ENCODE data around the gene PNKD.

Gene PNKD

GRCh38 chr2:218386505-218387368 lies 116.4 kb downstream of the PNKD start:
- no peak overlapping the region for H3K4me3 Mint-ChIP-seq
- no peak overlapping the region for H3K27ac Mint-ChIP-seq
- H3K9me3 Mint-ChIP-seq (ENCODE audit: low read depth), result no peaks in the 10 kb centered on the region
- no peaks in the 10 kb centered on the region for H3K36me3 Mint-ChIP-seq
- H3K27me3 Mint-ChIP-seq, result no peaks in the 10 kb centered on the region
- H3K4me1 Mint-ChIP-seq (ENCODE audit: low read depth), result peaks cover 5% of the 10 kb centered on the region

- Mint-ChIP-seq H3K9me3 (ENCODE audit: low read depth) (no peaks in the 10 kb centered on the region), H3K27ac (no peak overlapping the region), H3K27me3 (no peaks in the 10 kb centered on the region), H3K4me1 (ENCODE audit: low read depth) (peaks cover 5% of the 10 kb centered on the region), H3K4me3 (peak overlapping the region; percentile 47), H3K36me3 (no peaks in the 10 kb centered on the region)
These were observed 117.3 kb downstream of the PNKD start for GRCh38 chr2:218387369-218388194.

GRCh38 chr2:218389333-218390150 lies 119.2 kb downstream of the PNKD start:
- H3K27me3 Mint-ChIP-seq, result no peaks in the 10 kb centered on the region
- H3K27ac Mint-ChIP-seq, result no peak overlapping the region
- H3K4me3 Mint-ChIP-seq, result no peak overlapping the region
- no peaks in the 10 kb centered on the region for H3K36me3 Mint-ChIP-seq
- H3K9me3 Mint-ChIP-seq (ENCODE audit: low read depth), result no peaks in the 10 kb centered on the region
- H3K4me1 Mint-ChIP-seq (ENCODE audit: low read depth), result peaks cover 12% of the 10 kb centered on the region

GRCh38 chr2:218391202-218391601 lies 120.9 kb downstream of the PNKD start:
- H3K4me1 Mint-ChIP-seq (ENCODE audit: low read depth), result peaks cover 22% of the 10 kb centered on the region
- H3K9me3 Mint-ChIP-seq (ENCODE audit: low read depth), result no peaks in the 10 kb centered on the region
- no peaks in the 10 kb centered on the region for H3K27me3 Mint-ChIP-seq
- no peak overlapping the region for H3K27ac Mint-ChIP-seq
- H3K36me3 Mint-ChIP-seq, result no peaks in the 10 kb centered on the region
- H3K4me3 Mint-ChIP-seq, result no peak overlapping the region

- H3K27me3 Mint-ChIP-seq, result no peaks in the 10 kb centered on the region
- peaks cover 30% of the 10 kb centered on the region for H3K4me1 Mint-ChIP-seq (ENCODE audit: low read depth)
- H3K9me3 Mint-ChIP-seq (ENCODE audit: low read depth), result no peaks in the 10 kb centered on the region
- no peak overlapping the region for H3K27ac Mint-ChIP-seq
- no peaks in the 10 kb centered on the region for H3K36me3 Mint-ChIP-seq
- H3K4me3 Mint-ChIP-seq, result no peak overlapping the region
These were observed 122.1 kb downstream of the PNKD start for GRCh38 chr2:218392459-218392858.

- H3K4me1 Mint-ChIP-seq (ENCODE audit: low read depth), result peaks cover 34% of the 10 kb centered on the region
- no peaks in the 10 kb centered on the region for H3K9me3 Mint-ChIP-seq (ENCODE audit: low read depth)
- no peaks in the 10 kb centered on the region for H3K36me3 Mint-ChIP-seq
- no peak overlapping the region for H3K4me3 Mint-ChIP-seq
- H3K27me3 Mint-ChIP-seq, result no peaks in the 10 kb centered on the region
- no peak overlapping the region for H3K27ac Mint-ChIP-seq
These were observed 122.7 kb downstream of the PNKD start for GRCh38 chr2:218392891-218393462.

- no peaks in the 10 kb centered on the region for H3K36me3 Mint-ChIP-seq
- H3K27me3 Mint-ChIP-seq, result no peaks in the 10 kb centered on the region
- peaks cover 34% of the 10 kb centered on the region for H3K4me1 Mint-ChIP-seq (ENCODE audit: low read depth)
- no peaks in the 10 kb centered on the region for H3K9me3 Mint-ChIP-seq (ENCODE audit: low read depth)
- no peak overlapping the region for H3K4me3 Mint-ChIP-seq
- peak overlapping the region; percentile 34 for H3K27ac Mint-ChIP-seq
These were observed 123.5 kb downstream of the PNKD start for GRCh38 chr2:218393750-218394290.

- Mint-ChIP-seq H3K9me3 (ENCODE audit: low read depth) (no peaks in the 10 kb centered on the region), H3K27ac (peak overlapping the region; percentile 46), H3K27me3 (no peaks in the 10 kb centered on the region), H3K36me3 (no peaks in the 10 kb centered on the region), H3K4me3 (peak overlapping the region; percentile 10), H3K4me1 (ENCODE audit: low read depth) (peaks cover 34% of the 10 kb centered on the region)
These were observed 124.2 kb downstream of the PNKD start for GRCh38 chr2:218394298-218395089.

- peak overlapping the region; percentile 46 for H3K27ac Mint-ChIP-seq
These were observed 124.7 kb downstream of the PNKD start for GRCh38 chr2:218395090-218395444.

GRCh38 chr2:218395456-218395825 lies 125.1 kb downstream of the PNKD start:
- Mint-ChIP-seq H3K4me1 (ENCODE audit: low read depth) (peaks cover 34% of the 10 kb centered on the region), H3K9me3 (ENCODE audit: low read depth) (no peaks in the 10 kb centered on the region), H3K27ac (peak overlapping the region; percentile 41), H3K36me3 (no peaks in the 10 kb centered on the region), H3K4me3 (peak overlapping the region; percentile 80), H3K27me3 (no peaks in the 10 kb centered on the region)

More at GRCh38 chr2:218395090-218395444, 124.7 kb downstream of the PNKD start:
- H3K36me3 Mint-ChIP-seq, result no peaks in the 10 kb centered on the region
- peaks cover 34% of the 10 kb centered on the region for H3K4me1 Mint-ChIP-seq (ENCODE audit: low read depth)
- H3K4me3 Mint-ChIP-seq, result peak overlapping the region; percentile 10
- no peaks in the 10 kb centered on the region for H3K27me3 Mint-ChIP-seq
- no peaks in the 10 kb centered on the region for H3K9me3 Mint-ChIP-seq (ENCODE audit: low read depth)

GRCh38 chr2:218395826-218396687 lies 125.7 kb downstream of the PNKD start:
- Mint-ChIP-seq H3K36me3 (no peaks in the 10 kb centered on the region), H3K27me3 (no peaks in the 10 kb centered on the region), H3K27ac (peak overlapping the region; percentile 90), H3K4me1 (ENCODE audit: low read depth) (peaks cover 34% of the 10 kb centered on the region), H3K4me3 (peak overlapping the region; percentile 90), H3K9me3 (ENCODE audit: low read depth) (no peaks in the 10 kb centered on the region)

All from activated naive CD8-positive, alpha-beta T cell (primary cell).